ENCODE results near the gene TCF12.

- TF ChIP-seq CTCF (conservative IDR thresholded peaks at IDR 0.05; ENCODE audit: low read length) (no peak), EZH2phosphoT487 (IDR thresholded peaks at IDR 0.05; ENCODE audit: borderline replicate concordance) (no peak)
Observed at GRCh38 chr15:57335719-57336118, 417.3 kb downstream of the TCF12 start.
